Measurements from ENCODE around the gene NCAPH2. TPM values are rescaled to one million over a fixed set of nuclear protein-coding genes. Genes with fewer than 3 reads are reported as not detected.

Gene NCAPH2
- total and polyA plus RNA-seq, 2 of the 13 experiments (the other 11 are each of a cell fraction or from before 2014, with no cell fraction given), result 28.1 to 64.4 TPM

DNA sequence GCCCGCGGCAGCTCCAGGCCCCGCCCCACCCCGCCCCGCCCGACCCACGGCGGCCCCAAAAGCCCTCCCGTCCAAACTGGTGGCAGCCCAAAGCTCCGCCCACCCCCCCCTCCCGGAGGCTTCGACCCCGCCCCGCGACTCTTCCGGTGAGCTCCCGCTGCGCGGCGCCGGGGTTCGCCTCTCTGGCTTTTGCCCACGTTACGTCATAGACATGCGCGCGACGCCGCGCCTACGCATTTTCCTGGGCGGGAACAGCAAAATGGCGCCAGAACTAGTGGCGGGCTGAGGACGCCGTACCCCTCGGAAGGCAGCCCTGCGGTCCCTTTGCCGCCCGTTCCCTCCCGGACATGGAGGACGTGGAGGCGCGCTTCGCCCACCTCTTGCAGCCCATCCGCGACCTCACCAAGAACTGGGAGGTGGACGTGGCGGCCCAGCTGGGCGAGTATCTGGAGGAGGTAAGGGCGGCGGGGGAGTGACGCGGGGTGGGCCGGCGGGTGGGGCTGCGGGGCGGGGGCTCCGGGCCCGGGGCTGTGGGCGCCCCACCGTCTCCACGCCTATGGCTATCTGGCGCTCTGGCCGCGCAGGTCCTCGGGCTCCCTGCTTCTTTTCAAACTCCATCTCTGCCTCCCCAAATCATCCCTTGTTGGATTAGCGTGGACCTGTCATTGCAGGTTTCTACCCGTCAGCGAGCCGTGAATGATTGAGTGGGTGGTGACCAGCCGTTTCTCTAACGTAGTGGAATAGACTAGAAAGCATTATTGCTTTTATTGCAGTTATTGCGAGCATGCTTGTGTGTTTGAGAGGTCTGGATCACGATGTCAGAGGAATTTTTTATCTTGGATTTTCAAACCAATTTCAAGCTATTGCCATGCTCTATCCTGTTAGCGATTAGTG, at the start of gene NCAPH2 (continued):
- no peak for TF ChIP-seq CENPX (CRISPR knock-in tag; IDR thresholded peaks at IDR 0.05)
- TF ChIP-seq KDM6A (CRISPR knock-in tag; IDR thresholded peaks at IDR 0.05; ENCODE audit: low read depth), result no peak
- TF ChIP-seq, protein P1, sequence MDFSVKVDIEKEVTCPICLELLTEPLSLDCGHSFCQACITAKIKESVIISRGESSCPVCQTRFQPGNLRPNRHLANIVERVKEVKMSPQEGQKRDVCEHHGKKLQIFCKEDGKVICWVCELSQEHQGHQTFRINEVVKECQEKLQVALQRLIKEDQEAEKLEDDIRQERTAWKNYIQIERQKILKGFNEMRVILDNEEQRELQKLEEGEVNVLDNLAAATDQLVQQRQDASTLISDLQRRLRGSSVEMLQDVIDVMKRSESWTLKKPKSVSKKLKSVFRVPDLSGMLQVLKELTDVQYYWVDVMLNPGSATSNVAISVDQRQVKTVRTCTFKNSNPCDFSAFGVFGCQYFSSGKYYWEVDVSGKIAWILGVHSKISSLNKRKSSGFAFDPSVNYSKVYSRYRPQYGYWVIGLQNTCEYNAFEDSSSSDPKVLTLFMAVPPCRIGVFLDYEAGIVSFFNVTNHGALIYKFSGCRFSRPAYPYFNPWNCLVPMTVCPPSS (IDR thresholded peaks at IDR 0.05), result no peak
- TF ChIP-seq PRMT3 (CRISPR knock-in tag; IDR thresholded peaks at IDR 0.05; ENCODE audit: borderline replicate concordance, low read depth), result no peak
- 0 out of 2 replicates have a peak, but pooled peaks have one; percentile 32 for TF ChIP-seq ZNF792 (CRISPR knock-in tag; IDR thresholded peaks at IDR 0.05)
- no peak for TF ChIP-seq RBM22 (optimal IDR thresholded peaks at IDR 0.05; ENCODE audit: low read length)
- 0 out of 2 replicates have a peak, but pooled peaks have one; percentile 53 for TF ChIP-seq SMAD3 (CRISPR knock-in tag; IDR thresholded peaks at IDR 0.05)
- no peak for TF ChIP-seq ZNF282 (IDR thresholded peaks at IDR 0.05; ENCODE audit: partially characterized antibody)
- TF ChIP-seq ZNF441 (CRISPR knock-in tag; IDR thresholded peaks at IDR 0.05; ENCODE audit: borderline replicate concordance), result peak; percentile 24; the same call in 1 of the 2 replicates
- no peak for TF ChIP-seq ARNT (IDR thresholded peaks at IDR 0.05)
- no peak for TF ChIP-seq ZNF598 (CRISPR knock-in tag; IDR thresholded peaks at IDR 0.05; ENCODE audit: borderline replicate concordance)
- TF ChIP-seq PAF1 (CRISPR knock-in tag; IDR thresholded peaks at IDR 0.05), result no peak
- TF ChIP-seq MLLT10 (CRISPR knock-in tag; IDR thresholded peaks at IDR 0.05), result no peak
- TF ChIP-seq KAT2B (IDR thresholded peaks at IDR 0.05; ENCODE audit: borderline replicate concordance, low read depth, low read length), result no peak
- no peak for TF ChIP-seq NPAS2 (CRISPR knock-in tag; IDR thresholded peaks at IDR 0.05; ENCODE audit: borderline replicate concordance)
- TF ChIP-seq POLR2A (IDR thresholded peaks at IDR 0.05; ENCODE audit: insufficient read depth in 1 of 2, low read depth in 2 of 2, low read length in 2 of 2), result peak; percentile 81 to 87
- TF ChIP-seq ZNF552 (CRISPR knock-in tag; IDR thresholded peaks at IDR 0.05; ENCODE audit: borderline replicate concordance), result no peak
- TF ChIP-seq, protein P2, sequence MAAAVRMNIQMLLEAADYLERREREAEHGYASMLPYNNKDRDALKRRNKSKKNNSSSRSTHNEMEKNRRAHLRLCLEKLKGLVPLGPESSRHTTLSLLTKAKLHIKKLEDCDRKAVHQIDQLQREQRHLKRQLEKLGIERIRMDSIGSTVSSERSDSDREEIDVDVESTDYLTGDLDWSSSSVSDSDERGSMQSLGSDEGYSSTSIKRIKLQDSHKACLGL (CRISPR knock-in tag; IDR thresholded peaks at IDR 0.05), result 0 out of 2 replicates have a peak, but pooled peaks have one; percentile 28
- TF ChIP-seq TEAD3 (CRISPR knock-in tag; optimal IDR thresholded peaks at IDR 0.05; ENCODE audit: borderline replicate concordance), result peak; percentile 32
- TF ChIP-seq ZNF530 (CRISPR knock-in tag; IDR thresholded peaks at IDR 0.05; ENCODE audit: low read depth), result no peak
- TF ChIP-seq HDAC1 (CRISPR knock-in tag; IDR thresholded peaks at IDR 0.05), result peak; percentile 99
- peak; percentile 68; the same call in 1 of the 2 replicates for TF ChIP-seq MYC (CRISPR knock-in tag; IDR thresholded peaks at IDR 0.05; ENCODE audit: borderline replicate concordance)
- TF ChIP-seq, protein P3, sequence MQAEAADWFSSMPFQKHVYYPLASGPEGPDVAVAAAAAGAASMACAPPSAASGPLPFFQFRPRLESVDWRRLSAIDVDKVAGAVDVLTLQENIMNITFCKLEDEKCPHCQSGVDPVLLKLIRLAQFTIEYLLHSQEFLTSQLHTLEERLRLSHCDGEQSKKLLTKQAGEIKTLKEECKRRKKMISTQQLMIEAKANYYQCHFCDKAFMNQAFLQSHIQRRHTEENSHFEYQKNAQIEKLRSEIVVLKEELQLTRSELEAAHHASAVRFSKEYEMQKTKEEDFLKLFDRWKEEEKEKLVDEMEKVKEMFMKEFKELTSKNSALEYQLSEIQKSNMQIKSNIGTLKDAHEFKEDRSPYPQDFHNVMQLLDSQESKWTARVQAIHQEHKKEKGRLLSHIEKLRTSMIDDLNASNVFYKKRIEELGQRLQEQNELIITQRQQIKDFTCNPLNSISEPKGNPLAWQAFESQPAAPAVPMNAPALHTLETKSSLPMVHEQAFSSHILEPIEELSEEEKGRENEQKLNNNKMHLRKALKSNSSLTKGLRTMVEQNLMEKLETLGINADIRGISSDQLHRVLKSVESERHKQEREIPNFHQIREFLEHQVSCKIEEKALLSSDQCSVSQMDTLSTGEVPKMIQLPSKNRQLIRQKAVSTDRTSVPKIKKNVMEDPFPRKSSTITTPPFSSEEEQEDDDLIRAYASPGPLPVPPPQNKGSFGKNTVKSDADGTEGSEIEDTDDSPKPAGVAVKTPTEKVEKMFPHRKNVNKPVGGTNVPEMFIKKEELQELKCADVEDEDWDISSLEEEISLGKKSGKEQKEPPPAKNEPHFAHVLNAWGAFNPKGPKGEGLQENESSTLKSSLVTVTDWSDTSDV (CRISPR knock-in tag; IDR thresholded peaks at IDR 0.05), result 0 out of 2 replicates have a peak, but pooled peaks have one; percentile 68
- TF ChIP-seq ATRX (CRISPR knock-in tag; IDR thresholded peaks at IDR 0.05; ENCODE audit: borderline replicate concordance), result no peak
- TF ChIP-seq HIVEP1 (CRISPR knock-in tag; IDR thresholded peaks at IDR 0.05), result peak; percentile 88
- peak; percentile 84 for TF ChIP-seq TMF1 (CRISPR knock-in tag; IDR thresholded peaks at IDR 0.05; ENCODE audit: low read depth)
- TF ChIP-seq ZNF83 (CRISPR knock-in tag; IDR thresholded peaks at IDR 0.05; ENCODE audit: borderline replicate concordance), result no peak
- TF ChIP-seq ZNF224 (CRISPR knock-in tag; IDR thresholded peaks at IDR 0.05), result no peak

Measured in HepG2 (cell line).